GM12872 (cell line): ENCODE measurements around the gene FAM20B.

ENCODE experiments used
- TF ChIP-seq, protein P1 (sequence below): IDR thresholded peaks from 3 replicates; pipeline ENCODE4 v1.5.1; 2011; ENCODE audit warnings: low read depth, mild to moderate bottlenecking, low read length, moderate library complexity; ENCODE audit not compliant: insufficient read depth

FAM20B gene

GRCh38 chr1:179105393-179105792 lies 79.7 kb downstream of the FAM20B start:
- TF ChIP-seq, protein P1, sequence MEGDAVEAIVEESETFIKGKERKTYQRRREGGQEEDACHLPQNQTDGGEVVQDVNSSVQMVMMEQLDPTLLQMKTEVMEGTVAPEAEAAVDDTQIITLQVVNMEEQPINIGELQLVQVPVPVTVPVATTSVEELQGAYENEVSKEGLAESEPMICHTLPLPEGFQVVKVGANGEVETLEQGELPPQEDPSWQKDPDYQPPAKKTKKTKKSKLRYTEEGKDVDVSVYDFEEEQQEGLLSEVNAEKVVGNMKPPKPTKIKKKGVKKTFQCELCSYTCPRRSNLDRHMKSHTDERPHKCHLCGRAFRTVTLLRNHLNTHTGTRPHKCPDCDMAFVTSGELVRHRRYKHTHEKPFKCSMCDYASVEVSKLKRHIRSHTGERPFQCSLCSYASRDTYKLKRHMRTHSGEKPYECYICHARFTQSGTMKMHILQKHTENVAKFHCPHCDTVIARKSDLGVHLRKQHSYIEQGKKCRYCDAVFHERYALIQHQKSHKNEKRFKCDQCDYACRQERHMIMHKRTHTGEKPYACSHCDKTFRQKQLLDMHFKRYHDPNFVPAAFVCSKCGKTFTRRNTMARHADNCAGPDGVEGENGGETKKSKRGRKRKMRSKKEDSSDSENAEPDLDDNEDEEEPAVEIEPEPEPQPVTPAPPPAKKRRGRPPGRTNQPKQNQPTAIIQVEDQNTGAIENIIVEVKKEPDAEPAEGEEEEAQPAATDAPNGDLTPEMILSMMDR, result peak; percentile 51; the same call in 2 of the 3 replicates

GRCh38 chr1:179107706-179108629 lies 82.3 kb downstream of the FAM20B start:
- TF ChIP-seq, protein P1, result no peak

- TF ChIP-seq, protein P1, result no peak
Measured at GRCh38 chr1:179108644-179109043, 83.0 kb downstream of the FAM20B start.

DNA sequence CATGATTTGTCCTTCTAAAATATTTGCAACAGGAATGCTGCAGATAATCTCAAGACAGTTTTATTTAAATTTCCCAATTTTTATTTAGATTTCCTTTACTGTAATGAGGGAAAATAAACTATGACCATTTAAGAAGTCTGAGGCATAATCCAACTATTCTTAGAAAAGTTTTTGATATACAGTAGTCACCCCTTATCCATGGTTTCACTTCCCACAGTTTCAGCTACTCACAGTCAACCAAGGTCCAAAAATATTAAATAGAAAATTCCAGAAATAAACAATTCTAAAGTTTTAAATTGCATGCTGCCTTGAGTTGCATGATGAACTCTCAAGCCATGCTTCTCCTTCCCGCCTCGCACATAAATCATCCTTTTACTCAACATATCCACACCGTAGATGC lies 89.5 kb downstream of the FAM20B start:
- TF ChIP-seq, protein P1, result no peak

GRCh38 chr1:179119513-179119912 lies 93.8 kb downstream of the FAM20B start:
- TF ChIP-seq, protein P1, result no peak

GRCh38 chr1:179120736-179121135 lies 95.0 kb downstream of the FAM20B start:
- TF ChIP-seq, protein P1, result no peak

DNA sequence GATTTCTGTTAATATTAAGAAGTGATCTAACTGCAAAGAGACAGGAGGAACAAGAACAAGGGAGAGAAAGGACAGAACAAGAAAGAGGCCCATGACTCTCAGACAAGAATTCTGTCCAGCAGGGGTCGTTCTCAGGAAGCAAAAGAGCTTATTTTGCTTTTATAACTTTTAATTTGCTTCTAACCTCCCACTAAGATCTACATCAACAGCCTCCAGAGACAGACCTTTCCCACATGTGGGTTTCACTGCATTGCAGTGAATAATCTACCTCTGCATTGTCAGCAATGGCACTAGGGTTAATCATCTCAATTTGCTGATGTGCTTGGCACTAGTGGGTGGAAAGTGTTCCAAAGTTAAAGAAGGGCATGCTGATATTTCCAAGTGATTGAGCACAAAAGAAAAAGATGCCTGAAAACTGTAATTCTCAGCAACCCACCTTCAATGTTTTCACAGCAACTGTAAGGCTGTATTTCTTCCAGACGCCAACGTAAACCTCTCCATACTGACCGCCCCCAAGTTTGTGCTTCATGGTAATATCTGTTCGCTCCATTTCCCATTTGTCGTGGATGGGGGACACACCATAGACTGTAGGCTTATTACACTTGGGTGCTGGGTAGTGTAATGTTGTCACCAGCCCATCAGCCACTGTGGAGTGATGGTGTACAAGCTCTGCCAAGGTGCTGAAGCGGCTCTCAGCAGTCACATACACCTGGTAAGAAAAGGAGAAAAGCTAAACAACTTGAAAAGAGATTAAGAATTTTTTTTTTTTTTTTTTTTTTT lies 95.7 kb downstream of the FAM20B start:
- TF ChIP-seq, protein P1, result peak; percentile 69
